ENCODE data around the gene FGD3.
"Not testable (repeated sequence)": the region's sequence is repeated elsewhere in the genome, so short reads cannot be mapped to it uniquely, and the experiment has no call there.

Gene FGD3

DNA sequence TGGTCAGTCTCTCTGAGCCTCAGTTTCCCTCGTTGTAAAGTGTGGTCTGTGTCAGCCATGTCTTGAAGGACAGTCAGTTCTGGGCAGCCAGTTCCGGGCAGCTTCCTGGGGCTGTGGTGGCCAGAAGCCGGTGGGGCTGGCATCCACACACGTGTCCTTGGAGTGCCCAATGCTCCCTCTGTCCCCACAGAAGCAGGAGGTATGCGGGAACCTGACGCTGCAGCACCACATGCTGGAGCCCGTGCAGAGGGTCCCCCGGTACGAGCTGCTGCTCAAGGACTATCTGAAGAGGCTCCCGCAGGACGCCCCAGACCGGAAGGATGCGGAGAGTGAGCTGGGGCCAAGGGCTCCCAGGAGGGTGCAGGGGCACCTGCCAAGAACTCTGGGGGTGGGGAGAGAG lies 62.7 kb downstream of the FGD3 start:
- DNase-seq (ENCODE audit: low spot score): no peak

DNA sequence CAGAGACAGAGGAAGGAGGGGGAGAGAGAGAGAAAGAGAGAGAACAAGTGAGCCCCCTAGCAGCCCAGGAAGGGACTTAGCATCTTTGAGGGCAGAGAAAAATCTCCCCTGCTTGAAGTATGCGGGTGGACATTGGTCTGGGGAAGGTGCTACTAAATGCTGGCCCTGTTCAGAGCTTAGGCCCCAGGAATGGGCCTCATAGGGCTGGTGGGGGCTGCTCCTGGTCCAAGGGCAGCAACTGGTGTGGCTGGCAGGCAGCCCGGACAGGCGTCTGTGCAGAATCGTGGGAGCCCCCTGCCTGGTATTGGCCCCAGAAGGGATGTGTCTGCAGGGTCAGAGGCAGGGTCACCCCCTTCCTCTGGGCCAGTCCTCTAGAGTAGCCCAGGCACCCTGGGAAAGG lies 63.4 kb downstream of the FGD3 start:
- DNase-seq (ENCODE audit: low spot score): no peak

DNA sequence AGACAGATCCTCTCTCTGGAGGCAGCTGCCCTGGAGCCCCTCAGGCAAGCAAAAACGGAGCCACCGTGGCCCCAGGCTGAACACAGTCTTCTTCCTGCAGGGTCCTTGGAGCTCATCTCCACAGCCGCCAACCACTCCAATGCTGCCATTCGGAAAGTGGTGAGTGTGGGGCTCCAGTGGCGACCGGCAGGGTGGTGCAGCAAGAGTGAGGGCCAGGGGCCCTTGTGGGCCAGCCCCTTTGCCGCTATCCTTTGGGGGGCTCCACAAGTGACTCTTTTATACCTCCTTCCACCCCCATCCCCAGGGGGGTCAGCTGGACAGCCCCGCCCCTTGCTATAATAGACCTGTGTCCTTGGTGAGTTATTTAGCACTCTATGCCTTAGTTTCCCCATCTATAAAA lies 63.8 kb downstream of the FGD3 start:
- no peak for DNase-seq (ENCODE audit: low spot score)

DNA sequence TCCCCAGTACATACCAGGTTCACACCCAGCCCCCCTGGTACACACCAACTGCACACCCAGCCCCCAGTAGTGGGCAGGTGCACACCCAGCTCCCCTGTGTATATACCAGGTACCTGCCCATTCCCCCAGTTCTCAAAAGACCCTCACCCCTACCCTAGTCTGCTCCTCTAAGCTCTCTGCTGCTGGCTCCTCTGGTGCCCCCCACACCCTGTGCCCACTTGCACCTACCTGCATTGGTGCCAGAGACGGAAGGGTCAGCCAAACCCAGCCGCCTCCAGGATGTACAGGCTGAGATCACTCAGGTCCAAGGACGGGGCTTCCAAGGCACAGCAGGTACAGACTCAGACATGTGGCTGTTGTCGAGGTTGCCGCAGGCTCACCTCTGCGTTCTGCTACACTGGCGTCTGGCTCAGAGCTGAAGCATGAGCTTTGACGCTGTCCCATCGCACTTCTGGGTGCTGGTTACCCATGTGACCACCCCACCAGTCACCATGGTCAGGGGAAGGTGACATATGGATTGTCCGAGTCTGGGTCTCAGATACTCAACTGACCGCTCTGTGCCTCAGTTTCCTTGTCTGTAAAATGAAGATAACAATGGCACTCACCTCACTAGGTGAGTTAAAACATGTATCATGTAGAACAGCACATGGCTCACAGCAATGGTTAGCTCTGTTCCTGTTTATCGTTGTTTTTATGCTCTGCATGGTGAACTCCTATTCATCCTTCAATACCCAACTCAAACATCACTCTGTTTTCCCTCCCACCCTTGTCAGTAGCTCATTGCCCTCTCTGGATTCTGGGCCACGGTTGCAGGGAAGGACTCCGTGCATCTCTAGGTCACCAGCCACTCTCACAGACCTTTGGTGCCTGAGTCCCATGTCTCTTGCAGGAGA lies 65.9 kb downstream of the FGD3 start:
- no peak for DNase-seq (ENCODE audit: low spot score)

DNA sequence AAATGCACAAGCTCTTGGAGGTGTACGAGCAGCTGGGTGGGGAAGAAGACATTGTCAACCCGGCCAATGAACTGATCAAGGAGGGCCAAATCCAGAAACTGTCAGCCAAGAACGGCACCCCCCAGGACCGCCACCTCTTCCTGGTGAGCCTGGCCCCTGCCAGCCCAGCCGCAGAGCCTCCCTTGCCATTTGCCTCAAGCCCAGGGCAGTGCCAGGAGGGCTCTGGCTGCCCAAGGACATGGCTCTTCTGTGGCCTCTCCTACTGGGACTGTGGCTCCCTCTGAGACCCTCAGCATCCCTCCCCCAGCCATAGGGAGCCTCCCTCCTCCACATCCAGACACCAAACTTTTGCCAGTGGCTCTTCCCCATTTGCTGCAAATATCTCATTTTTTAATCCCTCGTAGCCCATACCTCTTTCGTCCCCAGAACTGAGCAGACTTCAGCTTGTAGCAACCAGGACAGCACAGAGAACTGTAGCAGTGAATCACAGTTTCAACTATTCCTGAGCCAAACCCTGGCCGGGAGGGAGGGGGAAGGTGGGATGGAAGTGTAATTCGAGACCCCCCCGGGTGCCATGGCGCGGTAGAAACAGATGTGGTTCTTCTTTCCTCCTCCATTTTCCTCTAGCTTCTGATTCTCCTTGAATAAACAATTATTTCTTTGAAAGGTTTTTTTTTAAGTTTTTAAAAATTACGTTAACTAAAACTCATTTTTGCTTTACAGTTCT lies 66.7 kb downstream of the FGD3 start:
- no peak for DNase-seq (ENCODE audit: low spot score)

DNA sequence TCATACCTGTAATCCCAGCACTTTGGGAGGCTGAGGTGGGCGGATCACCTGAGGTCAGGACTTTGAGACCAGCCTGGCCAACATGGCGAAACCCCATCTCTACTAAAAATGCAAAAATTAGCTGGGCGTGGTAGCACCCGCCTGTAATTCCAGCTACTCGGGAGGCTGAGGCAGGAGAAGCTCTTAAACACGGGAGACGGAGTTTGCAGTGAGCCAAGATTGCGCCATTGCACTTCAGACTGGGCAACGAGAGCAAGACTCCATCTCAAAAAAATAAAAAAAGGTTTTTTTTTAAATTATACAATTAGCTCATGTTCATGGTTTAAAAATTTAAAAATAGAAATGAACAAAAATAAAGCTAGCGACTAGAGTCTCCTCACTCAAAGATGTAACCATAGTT lies 67.9 kb downstream of the FGD3 start:
- DNase-seq (ENCODE audit: low spot score): not testable (repeated sequence)

DNA sequence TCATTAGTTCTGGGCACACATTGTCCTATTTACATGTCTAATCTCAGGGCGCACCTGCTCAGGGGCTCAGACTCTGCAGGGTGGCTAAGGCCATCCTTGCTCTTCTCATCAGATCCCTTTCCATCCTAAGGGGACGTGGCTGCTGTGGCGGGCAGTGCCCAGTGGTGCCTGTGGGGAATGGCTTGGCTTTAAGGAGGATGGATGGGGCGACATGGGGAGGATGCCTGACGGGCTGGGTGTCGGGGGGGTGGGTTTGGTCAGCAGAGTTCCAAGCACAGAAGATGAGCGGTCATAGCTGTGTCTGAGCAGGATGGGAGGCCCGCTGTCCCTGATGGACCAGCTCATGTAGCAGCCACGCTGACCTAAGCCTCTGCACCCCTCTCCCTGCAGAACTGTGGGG lies 70.3 kb downstream of the FGD3 start:
- DNase-seq (ENCODE audit: low spot score): no peak

DNA sequence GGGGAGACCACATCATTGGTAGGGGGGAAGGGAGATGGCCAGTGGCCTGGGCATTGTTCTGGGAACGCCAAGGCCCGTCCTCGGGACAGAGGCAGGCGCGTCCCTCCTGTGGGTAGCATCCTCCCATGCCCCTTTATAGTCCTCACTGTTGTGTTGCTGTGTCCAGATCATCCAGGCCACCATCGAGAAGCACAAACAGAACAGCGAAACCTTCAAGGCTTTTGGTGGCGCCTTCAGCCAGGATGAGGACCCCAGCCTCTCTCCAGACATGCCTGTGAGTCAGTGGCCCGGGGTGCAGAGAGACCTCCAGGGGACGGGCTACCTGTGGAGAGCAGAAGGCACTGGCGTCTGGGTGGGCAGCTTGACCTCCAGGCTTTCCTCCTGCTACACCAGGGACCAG lies 72.8 kb downstream of the FGD3 start:
- no peak for DNase-seq (ENCODE audit: low spot score)

DNA sequence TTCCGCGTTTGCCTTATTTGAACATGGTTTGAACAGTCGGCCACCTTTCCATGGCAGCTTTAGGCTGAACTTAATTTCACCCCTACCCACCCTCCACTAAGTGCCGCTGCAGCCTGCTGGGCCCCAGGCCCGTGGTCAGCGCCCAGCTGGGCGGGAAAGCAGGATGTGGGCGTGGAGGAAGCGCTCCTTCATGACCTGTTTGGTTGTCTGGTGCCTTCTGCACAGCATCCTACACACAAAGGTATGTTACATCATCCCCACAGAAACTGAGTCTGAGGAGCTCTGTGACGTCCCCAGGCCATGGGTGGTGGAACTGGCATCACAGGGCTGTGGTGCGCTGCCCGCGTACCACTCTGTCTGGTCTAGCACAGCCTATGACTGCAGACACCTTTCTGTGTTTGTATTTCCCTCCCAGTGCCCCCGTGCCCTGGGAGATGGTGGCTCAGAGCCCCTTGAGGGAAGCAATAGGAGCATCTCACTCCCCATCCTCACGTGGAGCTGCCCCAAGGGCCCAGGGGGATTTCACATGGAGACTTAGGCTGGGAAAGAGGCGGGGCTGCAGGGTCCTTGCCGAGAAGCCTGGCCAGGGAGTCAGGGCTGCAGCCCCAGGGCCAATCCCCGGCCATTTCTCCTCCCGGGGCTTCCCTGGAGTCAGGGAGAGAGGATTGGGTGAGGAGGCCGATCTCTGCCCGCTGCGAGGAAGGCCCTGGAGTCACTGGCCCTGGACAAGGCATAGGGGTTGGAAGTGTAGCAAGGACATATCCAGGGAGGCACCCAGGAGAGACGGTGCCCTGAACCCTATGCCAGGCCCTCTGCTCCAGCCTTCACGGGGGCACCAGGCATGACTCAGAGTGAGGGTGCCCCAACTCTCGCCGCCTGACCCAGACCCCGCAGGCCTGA lies 73.7 kb downstream of the FGD3 start:
- no peak for DNase-seq (ENCODE audit: low spot score)

DNA sequence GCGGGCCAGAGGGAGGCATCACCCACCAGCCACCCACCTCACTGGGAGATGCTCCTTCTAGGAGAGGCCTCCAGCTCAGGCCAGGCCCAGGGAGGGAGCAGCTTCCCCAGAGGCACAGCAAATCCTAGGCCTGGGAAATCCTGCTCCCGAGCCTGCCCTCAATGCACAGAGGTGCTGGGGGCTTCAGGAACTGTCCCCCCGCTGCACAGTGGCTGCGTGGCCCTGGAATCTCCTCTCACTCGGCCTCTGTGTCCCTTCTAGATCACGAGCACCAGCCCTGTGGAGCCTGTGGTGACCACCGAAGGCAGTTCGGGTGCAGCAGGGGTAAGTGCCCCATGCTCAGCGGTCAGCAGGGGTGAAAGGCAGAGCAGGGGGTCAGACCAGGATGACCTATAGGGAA lies 74.7 kb downstream of the FGD3 start:
- DNase-seq (ENCODE audit: low spot score): no peak

DNA sequence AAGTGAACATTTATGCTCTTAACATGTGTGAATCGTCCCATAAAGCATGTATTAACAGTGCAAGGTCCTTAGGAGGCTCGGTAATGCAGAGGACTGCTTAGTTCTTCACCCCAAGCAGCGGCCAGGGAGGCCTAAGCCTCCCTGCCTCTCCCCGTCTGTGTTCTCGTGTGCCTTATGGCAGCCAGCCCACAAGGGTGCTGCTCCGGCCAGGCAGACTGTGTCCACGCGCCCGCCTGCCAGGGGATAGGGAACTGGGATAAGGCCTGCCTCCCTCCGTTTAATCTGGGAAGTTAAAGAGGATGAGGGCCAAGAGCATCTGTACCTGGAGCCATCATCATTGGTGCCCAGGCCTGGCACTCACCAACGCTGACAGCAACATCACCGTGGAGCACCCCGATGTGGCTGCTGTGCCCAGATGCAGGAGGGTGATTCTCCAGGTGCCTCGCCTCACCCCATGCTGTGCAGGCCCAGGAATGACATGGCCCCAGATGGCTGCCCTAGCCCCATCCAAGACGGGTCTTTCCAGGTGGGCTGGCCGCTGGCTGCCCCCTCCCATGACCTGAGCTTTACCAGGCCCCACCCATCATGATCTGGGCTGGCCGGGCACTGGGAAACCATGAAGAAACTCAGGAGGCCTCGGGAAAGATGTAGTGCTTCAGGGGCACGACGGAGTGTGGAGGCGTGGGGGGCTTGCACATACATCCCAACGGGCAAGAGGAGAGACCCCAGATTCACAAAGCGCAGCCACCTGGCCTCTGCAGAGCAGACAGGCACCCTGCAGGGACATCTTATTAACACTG lies 75.6 kb downstream of the FGD3 start:
- DNase-seq (ENCODE audit: low spot score): no peak

DNA sequence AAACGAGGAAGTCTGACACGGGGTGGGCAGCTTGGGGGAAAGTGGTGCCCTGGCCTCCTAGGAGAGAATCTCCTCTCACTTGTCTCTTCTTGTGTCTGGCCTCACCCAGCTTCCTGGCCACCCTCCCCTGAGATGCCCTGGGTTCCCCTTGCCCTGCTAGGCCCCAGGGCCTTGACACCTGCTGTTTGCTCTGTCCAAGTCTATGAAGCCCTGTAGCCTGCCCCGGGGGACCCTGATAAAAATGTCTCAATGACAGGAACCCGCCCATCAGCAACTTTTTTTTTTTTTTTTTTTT lies 76.1 kb downstream of the FGD3 start:
- DNase-seq (ENCODE audit: low spot score): no peak

DNA sequence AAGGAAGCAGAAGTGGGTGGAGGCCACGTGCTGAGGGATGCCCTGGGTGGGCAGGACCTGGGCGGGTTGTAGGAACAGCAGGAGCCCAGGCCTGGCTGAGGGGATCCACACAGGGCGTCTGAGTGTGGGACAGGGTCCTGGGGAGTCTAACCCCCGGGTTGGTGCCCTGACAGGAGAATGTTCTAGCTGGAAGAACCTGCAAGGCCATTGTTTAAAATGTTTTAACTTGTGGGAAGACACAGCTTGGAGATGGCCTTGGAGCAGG lies 77.3 kb downstream of the FGD3 start:
- DNase-seq (ENCODE audit: low spot score): no peak

DNA sequence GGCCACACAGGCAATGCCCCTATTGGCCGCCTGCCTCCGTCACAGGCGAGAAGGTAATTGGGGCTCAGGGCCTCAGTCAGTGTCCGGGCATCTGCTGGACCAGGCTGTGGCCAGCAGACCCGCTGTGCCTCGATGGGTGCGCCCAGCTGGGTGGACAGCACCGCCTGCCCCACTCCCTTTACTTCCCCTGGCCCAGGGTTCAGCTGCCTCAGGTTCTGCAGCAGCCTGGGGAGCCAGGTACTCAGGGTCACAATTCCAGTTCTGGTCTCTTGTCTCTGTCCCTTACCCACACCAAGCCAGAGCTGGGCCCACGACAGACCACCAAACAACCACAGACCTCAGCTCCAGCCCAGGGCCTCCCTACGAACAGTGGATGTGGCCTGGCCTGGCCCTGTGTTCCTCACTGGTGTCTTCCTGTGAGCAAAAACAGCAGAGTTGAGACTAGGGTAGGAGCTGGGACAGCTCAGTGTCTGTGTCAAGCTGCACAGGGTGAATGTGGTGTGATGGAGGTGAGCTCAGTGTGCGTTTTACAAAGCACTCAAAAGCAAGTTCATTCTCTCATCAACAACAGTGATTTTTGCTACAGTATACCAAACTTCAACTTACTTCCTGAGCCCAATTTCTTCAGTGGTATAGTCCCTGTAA lies 77.8 kb downstream of the FGD3 start:
- no peak for DNase-seq (ENCODE audit: low spot score)

DNA sequence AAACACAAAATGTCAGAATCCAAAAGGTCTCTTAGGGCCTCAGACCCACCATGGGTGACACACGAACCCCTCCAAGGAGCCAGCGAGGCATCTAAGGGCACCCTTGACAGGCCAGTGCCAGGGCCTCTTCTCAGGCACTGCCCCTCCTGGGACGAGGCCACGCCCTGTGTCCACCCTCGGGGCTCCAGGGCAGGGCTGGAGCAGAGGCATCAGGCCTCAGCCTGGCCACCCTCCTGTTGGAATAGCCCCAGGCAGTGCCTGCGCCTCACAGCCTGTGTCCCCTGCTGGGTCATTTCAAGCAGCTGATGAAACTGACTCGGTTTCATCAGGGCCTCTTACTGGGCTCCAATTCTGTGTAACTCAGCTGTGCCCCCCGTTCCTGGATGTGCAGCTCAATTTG lies 78.4 kb downstream of the FGD3 start:
- DNase-seq (ENCODE audit: low spot score): no peak

DNA sequence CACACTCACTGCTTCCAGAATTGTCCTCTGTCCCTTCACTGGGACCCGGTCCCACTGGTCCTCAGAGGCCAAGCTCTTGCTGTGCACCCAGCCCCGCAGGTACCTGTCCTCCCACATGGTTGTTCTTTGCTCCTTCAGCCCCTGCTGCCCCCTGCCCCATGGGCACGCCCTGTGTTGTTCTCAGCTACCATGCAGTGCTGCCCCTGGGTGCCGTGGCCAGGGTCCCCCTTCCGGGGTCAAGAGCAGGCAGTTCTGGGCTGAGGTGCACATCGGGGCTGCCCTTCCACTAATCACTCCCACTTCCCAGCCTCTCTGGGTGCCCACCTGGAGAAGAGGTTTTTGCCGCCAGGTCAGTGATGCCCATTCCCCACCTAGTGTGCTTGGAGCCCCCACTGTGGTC lies 79.3 kb downstream of the FGD3 start:
- no peak for DNase-seq (ENCODE audit: low spot score)

DNA sequence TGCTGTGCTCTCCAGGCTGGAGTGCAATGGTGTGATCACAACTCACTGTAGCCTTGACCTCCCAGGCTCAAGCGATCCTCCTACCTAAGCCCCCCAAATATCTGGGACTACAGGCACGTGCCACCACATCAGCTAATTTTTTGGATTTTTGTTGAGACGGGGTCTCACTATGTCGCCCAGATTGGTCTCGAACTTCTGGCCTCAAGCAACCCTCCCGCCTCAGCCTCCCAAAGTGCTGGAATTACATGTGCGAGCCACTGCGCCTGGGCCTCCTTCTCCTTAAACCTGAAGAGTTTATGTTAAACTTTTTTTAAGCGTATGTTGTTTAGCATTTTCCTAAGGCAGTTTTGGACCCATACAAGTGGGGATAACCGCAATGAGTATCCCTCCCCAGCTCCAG lies 80.4 kb downstream of the FGD3 start:
- DNase-seq (ENCODE audit: low spot score): no peak

DNA sequence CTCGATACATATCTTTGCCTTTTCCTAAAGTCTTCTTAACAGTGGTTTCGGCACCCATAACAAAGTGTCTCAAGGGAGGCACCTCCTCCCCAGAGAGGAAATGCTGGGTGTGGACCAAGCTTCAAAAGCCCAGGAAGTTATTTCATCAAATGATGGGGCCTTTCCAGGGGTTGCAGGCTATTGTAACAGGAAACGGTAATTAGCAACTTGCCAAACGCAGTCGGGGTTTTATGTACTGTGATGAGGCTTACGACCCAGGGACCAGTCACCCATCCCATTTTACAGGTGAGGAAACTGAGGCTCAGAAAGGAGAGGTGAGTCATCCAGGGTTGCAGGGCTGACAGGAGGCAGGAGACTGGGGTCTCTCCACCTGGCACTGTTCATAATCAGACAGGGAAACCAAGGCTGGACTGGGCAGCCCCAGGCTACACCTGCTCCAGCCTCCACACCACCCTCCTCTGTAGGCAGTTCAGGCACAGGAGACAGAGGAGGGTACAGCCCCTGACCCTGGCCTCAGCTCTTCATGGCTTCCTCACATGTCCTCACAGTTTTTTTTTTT lies 81.2 kb downstream of the FGD3 start:
- no peak for DNase-seq (ENCODE audit: low spot score)

DNA sequence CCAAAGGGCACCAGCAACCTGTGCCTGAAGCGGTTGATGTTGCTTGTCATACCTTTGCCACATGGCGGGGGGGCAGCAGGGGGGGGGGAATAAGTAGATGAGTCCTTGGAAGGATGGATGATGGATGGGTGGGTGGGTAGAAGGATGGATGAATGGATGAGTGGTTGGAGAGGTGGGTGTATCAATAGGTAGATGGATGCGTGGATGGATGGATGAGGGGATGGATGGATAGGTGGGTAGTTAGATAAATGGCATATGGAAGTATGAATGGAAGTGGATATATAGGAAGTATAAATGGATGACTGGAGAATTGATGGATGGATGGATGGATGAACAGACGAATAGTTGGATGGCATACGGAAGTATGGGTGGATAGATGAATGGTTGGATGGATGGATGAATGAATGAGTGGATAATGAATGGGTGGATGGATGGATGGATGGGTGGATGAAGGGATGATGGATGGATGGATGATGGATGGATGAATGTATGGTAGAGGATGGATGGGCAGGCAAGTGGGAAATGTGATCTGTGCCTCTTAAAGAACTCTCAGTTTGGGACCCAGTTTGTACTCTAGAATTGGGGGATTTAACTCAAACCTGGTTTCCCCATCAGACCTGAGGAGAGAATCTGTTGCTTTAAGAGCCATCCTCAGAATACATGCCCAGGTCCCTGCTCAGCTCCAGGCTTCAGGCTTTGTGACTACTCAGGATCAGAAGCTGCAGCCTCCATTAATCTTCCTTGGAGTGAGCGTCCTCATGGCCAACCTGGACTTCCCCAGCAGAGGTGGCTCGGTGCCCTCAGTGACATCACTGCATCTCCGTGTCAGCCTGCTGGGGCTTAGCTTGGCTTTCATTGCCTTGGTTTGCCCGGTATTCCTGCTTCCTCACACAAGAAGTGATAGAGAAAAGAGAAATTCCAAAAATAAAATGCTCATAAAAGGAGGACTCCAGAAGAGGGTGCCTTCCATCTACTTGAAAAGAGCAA lies 83.6 kb downstream of the FGD3 start:
- peak; percentile 77 for DNase-seq (ENCODE audit: low spot score)
